Stimulated activated CD4-positive, alpha-beta T cell treated with anti-CD3 and anti-CD28 coated beads, Interleukin-2, amount 100 ng/mL, for 24 hours (primary cell): Measurements from ENCODE around the gene ADGRA3.
A peak's percentile ranks its signal among the peaks of the same experiment; 100 is the strongest.
"Not testable (repeated sequence)": the region's sequence is repeated elsewhere in the genome, so short reads cannot be mapped to it uniquely, and the experiment has no call there.

Source experiments
- DNase-seq, 2 donors: peaks; one replicate each; pipeline ENCODE4 v3.0.0-alpha.2; 2020

The ADGRA3 gene

GRCh38 chr4:22478426-22478825 is 37.4 kb downstream of the ADGRA3 start:
- DNase-seq = no peak

GRCh38 chr4:22477813-22478182 is 38.1 kb downstream of the ADGRA3 start:
- no peak for DNase-seq

GRCh38 chr4:22477136-22477812 is 38.6 kb downstream of the ADGRA3 start:
- DNase-seq = no peak

- DNase-seq = no peak
These were observed 39.9 kb downstream of the ADGRA3 start for GRCh38 chr4:22476011-22476410.

- not testable (repeated sequence) for DNase-seq
These were observed 40.6 kb downstream of the ADGRA3 start for GRCh38 chr4:22475311-22475646.

GRCh38 chr4:22474636-22475310 is 41.1 kb downstream of the ADGRA3 start:
- no peak for DNase-seq

- DNase-seq = no peak
These were observed 42.6 kb downstream of the ADGRA3 start for GRCh38 chr4:22473268-22473667.

- no peak for DNase-seq
These were observed 43.8 kb downstream of the ADGRA3 start for GRCh38 chr4:22471999-22472461.

- no peak for DNase-seq
These were observed 44.4 kb downstream of the ADGRA3 start for GRCh38 chr4:22471419-22471818.

- no peak for DNase-seq
These were observed 49.3 kb downstream of the ADGRA3 start for GRCh38 chr4:22466581-22466980.

- DNase-seq = no peak
These were observed 49.9 kb downstream of the ADGRA3 start for GRCh38 chr4:22465996-22466395.

GRCh38 chr4:22465349-22465748 is 50.5 kb downstream of the ADGRA3 start:
- DNase-seq = no peak

- DNase-seq = peak; percentile 28 to 37
These were observed 52.7 kb downstream of the ADGRA3 start for GRCh38 chr4:22463179-22463578.

- no peak for DNase-seq
These were observed 53.2 kb downstream of the ADGRA3 start for GRCh38 chr4:22462688-22463087.

- no peak for DNase-seq
These were observed 55.6 kb downstream of the ADGRA3 start for GRCh38 chr4:22460266-22460665.

GRCh38 chr4:22458098-22458497 is 57.8 kb downstream of the ADGRA3 start:
- DNase-seq = no peak

- no peak for DNase-seq
These were observed 58.5 kb downstream of the ADGRA3 start for GRCh38 chr4:22457348-22457747.

- no peak for DNase-seq
These were observed 59.6 kb downstream of the ADGRA3 start for GRCh38 chr4:22456291-22456690.

- no peak for DNase-seq
These were observed 60.9 kb downstream of the ADGRA3 start for GRCh38 chr4:22454955-22455354.

- no peak for DNase-seq
These were observed 61.5 kb downstream of the ADGRA3 start for GRCh38 chr4:22454216-22454838.

GRCh38 chr4:22444813-22445212 is 71.1 kb downstream of the ADGRA3 start:
- DNase-seq = no peak

GRCh38 chr4:22442956-22443355 is 72.9 kb downstream of the ADGRA3 start:
- no peak for DNase-seq

- DNase-seq = no peak
These were observed 74.9 kb downstream of the ADGRA3 start for GRCh38 chr4:22440999-22441398.

GRCh38 chr4:22439947-22440346 is 75.9 kb downstream of the ADGRA3 start:
- no peak for DNase-seq
